ENCODE results near the gene LRIG1. TPM values are rescaled to one million over a fixed set of nuclear protein-coding genes. Genes with fewer than 3 reads are reported as not detected.

The LRIG1 gene
- total and polyA plus RNA-seq, 7 donors = 9.8 to 119 (median 41.1) TPM

GRCh38 chr3:66507423-66508260 lies 6.8 kb upstream of the LRIG1 start:
- no peak overlapping the region for H3K27ac ChIP-seq
- no peaks in the 10 kb centered on the region for H3K9me3 ChIP-seq
- 84 to 87% (median 87%) methylated on average over 8 of the region's 8 CpGs for WGBS, 3 donors
- TF ChIP-seq, protein P1, sequence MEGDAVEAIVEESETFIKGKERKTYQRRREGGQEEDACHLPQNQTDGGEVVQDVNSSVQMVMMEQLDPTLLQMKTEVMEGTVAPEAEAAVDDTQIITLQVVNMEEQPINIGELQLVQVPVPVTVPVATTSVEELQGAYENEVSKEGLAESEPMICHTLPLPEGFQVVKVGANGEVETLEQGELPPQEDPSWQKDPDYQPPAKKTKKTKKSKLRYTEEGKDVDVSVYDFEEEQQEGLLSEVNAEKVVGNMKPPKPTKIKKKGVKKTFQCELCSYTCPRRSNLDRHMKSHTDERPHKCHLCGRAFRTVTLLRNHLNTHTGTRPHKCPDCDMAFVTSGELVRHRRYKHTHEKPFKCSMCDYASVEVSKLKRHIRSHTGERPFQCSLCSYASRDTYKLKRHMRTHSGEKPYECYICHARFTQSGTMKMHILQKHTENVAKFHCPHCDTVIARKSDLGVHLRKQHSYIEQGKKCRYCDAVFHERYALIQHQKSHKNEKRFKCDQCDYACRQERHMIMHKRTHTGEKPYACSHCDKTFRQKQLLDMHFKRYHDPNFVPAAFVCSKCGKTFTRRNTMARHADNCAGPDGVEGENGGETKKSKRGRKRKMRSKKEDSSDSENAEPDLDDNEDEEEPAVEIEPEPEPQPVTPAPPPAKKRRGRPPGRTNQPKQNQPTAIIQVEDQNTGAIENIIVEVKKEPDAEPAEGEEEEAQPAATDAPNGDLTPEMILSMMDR (IDR thresholded peaks at IDR 0.05) = no peak
- H3K4me3 ChIP-seq = no peak overlapping the region
- no peaks in the 10 kb centered on the region for H3K36me3 ChIP-seq (ENCODE audit: insufficient read depth in 1 of 2, low read depth in 1 of 2)
- no peaks in the 10 kb centered on the region for H3K27me3 ChIP-seq (ENCODE audit: insufficient read depth in 3 of 3, low read length in 2 of 3)
- peaks cover 2% of the 10 kb centered on the region for H3K4me1 ChIP-seq
- DNase-seq (no peak), ATAC-seq (no peak)
- intact Hi-C loops (cut with DNase I) = loop anchor here (5.0 to 10.0 kb wide), 3 partner anchors 107 to 307 kb away; no protein-coding TSS in a partner anchor

GRCh38 chr3:66506154-66506553 lies 5.3 kb upstream of the LRIG1 start:
- Histone ChIP-seq H3K9me3 (no peaks in the 10 kb centered on the region), H3K36me3 (ENCODE audit: insufficient read depth in 1 of 2, low read depth in 1 of 2) (no peaks in the 10 kb centered on the region), H3K27ac (no peak overlapping the region), H3K27me3 (ENCODE audit: insufficient read depth in 3 of 3, low read length in 2 of 3) (no peaks in the 10 kb centered on the region), H3K4me1 (peaks cover 2% of the 10 kb centered on the region), H3K4me3 (no peak overlapping the region)
- intact Hi-C loops (cut with DNase I) = loop anchor here (5.0 to 10.0 kb wide), 3 partner anchors 109 to 309 kb away; no protein-coding TSS in a partner anchor
- 98 to 100% (median 99%) methylated on average over 6 of the region's 6 CpGs for WGBS, 3 donors
- DNase-seq (no peak), ATAC-seq (no peak)
- TF ChIP-seq, protein P1 (IDR thresholded peaks at IDR 0.05) = no peak

GRCh38 chr3:66504850-66505641 lies 4.2 kb upstream of the LRIG1 start:
- no peaks in the 10 kb centered on the region for H3K27me3 ChIP-seq (ENCODE audit: insufficient read depth in 3 of 3, low read length in 2 of 3)
- no peak overlapping the region for H3K27ac ChIP-seq
- WGBS, 3 donors = 51 to 65% (median 55%) methylated on average over 7 of the region's 7 CpGs
- no peak overlapping the region for H3K4me3 ChIP-seq
- DNase-seq = no peak
- ATAC-seq = no peak
- peaks cover 2% of the 10 kb centered on the region for H3K4me1 ChIP-seq
- H3K9me3 ChIP-seq = no peaks in the 10 kb centered on the region
- intact Hi-C loops (cut with DNase I) = loop anchor here (5.0 to 10.0 kb wide), 5 partner anchors 110 to 312 kb away; no protein-coding TSS in a partner anchor
- TF ChIP-seq, protein P1 (IDR thresholded peaks at IDR 0.05) = no peak
- no peaks in the 10 kb centered on the region for H3K36me3 ChIP-seq (ENCODE audit: insufficient read depth in 1 of 2, low read depth in 1 of 2)

DNA sequence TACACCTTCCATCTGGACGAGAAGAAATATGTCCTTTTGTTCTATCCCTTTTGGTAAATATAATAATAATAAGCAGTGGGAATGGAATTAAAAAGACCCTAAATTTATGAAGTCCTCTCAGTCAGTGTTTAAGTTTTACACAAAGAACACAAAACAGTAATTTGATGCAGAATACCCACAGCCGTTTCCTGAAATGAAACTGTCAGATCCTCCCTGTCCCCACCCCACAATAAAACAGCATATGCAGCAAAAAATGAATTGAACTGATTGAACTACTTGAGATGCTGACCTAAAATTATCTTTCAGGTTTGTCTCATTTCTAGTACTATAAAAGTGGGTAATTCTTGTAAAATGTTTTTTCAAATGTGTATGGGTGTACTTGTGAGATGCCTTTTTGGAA lies 2.2 kb upstream of the LRIG1 start:
- Histone ChIP-seq H3K4me3 (no peak overlapping the region), H3K4me1 (peaks cover 5% of the 10 kb centered on the region), H3K27me3 (ENCODE audit: insufficient read depth in 3 of 3, low read length in 2 of 3) (no peaks in the 10 kb centered on the region), H3K36me3 (ENCODE audit: insufficient read depth in 1 of 2, low read depth in 1 of 2) (no peaks in the 10 kb centered on the region), H3K9me3 (no peaks in the 10 kb centered on the region), H3K27ac (no peak overlapping the region)
- WGBS, 3 donors = 78 to 84% (median 81%) methylated on average over 2 of the region's 2 CpGs
- intact Hi-C loops (cut with DNase I) = loop anchor here (5.0 to 10.0 kb wide), 4 partner anchors 112 to 314 kb away; no protein-coding TSS in a partner anchor
- no peak for ATAC-seq
- DNase-seq = no peak
- TF ChIP-seq, protein P1 (IDR thresholded peaks at IDR 0.05) = no peak

All from psoas muscle (tissue), 8 donors.